GOT3 (cell line): ENCODE measurements around the gene CGB2.
"Not testable (repeated sequence)": the region's sequence is repeated elsewhere in the genome, so short reads cannot be mapped to it uniquely, and the experiment has no call there.

Source experiments
- DNase-seq: peaks from one replicate; lab custom pipeline; 2025; ENCODE audit warnings: mixed read lengths; lab: John Stamatoyannopoulos, UW

Gene CGB2

DNA sequence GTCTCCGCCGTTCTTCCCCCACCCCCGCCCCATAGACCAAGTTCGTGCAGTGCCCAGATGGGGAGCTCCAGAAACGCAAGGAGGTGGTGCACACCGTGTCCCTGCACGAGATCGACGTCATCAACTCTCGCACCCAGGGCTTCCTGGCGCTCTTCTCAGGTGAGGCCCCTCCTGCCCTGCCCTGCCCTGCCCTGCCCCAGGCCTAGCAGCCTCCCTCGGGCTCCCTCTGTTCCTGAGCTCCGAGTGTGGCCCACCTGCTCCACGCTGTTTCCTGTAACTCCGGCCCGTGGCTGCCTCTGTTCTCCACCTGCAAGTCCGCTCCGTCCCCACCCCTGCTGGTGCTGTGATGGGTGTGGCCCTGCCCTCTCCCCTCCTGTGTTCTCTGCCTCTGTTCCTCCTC is 21.2 kb upstream of the CGB2 start:
- DNase-seq: no peak

DNA sequence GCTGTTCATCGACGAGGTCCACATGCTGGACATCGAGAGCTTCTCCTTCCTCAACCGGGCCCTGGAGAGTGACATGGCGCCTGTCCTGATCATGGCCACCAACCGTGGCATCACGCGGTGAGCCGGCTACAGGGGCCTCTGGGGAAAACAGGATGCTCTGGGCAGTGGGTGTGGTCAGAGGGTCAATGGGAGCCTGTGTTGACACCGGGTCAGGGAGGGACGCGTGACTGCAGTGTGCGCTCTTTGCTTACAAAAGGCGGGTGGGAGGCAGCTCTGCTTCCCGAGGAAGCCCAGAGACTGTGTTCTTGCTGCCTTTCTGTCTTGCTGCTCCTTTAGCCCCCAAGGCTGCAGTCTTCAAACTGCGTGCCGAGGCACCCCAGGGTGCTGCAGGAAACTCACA is 20.5 kb upstream of the CGB2 start:
- no peak for DNase-seq

DNA sequence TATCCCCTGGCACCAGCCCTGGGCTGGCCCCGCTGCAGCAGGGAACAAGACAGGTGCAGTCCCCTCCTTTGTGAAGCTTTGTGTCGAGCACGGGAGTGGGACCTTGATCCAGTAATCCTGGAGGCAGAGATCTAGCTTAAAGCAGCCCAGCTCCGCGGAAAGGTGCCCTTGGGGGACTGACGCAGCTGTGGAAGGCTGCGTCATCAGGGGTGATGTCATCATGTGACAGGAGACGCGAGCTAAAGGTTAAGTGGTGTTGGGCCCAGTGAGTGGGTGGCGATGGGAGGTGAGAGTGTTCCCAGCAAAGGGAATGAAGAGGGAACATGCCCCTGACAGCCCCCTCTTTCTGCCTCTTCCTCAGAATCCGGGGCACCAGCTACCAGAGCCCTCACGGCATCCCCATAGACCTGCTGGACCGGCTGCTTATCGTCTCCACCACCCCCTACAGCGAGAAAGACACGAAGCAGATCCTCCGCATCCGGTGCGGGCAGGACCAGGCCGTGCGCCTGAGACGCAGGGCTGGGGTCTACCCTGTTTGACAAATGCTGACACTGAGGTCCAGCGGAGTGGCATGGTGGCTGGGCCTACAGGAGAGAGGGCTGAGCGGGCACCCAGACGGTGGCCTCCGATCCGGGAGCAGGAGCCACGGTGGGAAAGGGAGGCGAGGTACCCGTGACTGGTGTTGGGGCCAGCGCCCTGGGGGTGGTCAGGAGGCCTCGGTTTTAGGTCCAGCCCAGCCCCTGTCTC is 17.4 kb upstream of the CGB2 start:
- DNase-seq: no peak

DNA sequence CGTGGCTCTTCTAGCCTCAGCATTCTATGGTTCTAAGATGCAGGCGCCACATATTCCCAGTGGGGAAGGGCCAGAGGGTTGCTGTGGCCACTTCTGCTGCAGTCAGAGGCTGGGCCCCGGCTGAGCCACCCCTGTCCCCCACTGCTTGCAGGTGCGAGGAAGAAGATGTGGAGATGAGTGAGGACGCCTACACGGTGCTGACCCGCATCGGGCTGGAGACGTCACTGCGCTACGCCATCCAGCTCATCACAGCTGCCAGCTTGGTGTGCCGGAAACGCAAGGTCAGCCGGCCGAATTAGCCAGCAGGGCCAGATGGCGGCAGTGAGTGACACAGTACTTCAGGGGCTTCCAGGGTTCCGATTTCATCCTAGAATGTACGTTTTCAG is 16.8 kb upstream of the CGB2 start:
- DNase-seq: no peak

DNA sequence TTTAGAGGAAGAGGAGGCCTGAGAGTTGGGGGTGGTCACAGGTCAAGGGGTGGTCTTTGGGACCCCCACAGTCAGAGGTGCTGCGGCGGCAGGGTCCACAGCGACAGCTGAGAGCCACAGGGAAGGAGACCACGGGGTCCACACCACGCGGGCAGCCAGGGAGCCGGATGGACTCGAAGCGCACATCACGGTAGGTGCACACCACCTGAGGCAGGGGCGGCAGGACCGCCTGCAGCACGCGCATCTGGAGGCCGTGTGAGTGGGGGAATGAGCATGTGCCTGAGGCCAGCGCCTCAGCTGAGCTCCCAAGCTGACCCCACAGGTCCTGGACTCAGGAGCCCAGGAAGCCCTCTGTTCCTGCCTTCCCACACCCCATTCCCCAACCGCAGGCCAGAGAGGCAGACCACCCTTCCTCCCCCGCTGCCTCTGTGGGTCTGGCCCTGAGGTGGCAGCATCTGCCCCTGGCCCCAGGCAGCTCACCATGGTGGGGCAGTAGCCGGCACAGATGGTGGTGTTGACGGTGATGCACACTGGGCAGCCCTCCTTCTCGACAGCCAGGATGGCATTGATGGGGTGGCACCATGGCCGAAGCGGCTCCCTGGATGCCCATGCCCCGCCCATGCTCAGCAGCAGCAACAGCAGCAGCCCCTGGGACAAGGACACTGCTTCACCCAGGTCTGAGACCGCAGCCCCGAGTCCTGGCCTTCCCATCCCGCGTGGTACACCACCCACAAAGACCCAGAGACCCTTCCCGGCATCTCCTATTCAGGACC is 15.4 kb upstream of the CGB2 start:
- no peak for DNase-seq

DNA sequence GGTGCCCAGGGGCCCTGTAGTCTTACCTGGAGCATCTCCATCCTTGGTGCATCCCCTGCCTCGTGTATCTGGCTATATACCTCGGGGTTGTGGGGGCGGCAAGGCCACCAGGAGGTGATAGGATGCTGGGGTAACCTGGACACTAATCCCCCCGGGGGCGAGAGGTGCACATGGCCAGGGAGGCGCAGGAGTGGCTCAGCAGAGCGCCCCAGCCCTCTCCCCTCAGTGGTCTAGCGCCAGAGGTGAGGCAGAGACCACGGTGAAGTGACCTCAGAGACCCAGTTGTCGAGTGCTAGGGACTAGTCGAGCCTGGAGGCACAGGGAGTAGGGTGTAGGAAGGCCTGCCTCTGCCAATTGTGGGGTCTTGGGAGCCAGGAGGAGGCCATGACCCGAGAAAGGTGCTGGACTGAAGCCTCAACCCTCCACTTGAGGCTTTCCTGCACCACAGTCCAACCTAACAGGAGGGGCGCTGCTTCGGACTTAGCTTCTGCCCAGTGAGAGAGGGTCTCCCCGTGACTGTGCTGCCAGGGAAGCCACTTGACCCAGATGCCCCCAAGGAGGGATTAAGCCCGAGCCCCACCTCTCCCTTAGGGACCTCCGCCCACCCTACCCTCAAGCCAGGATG is 14.5 kb upstream of the CGB2 start, which contains the start of gene LHB:
Gene LHB, minus strand, starts transcription at position 51 of the 625 bp plus-strand sequence. Its CDS starts 10 bp downstream, at position 41.
- no peak for DNase-seq

DNA sequence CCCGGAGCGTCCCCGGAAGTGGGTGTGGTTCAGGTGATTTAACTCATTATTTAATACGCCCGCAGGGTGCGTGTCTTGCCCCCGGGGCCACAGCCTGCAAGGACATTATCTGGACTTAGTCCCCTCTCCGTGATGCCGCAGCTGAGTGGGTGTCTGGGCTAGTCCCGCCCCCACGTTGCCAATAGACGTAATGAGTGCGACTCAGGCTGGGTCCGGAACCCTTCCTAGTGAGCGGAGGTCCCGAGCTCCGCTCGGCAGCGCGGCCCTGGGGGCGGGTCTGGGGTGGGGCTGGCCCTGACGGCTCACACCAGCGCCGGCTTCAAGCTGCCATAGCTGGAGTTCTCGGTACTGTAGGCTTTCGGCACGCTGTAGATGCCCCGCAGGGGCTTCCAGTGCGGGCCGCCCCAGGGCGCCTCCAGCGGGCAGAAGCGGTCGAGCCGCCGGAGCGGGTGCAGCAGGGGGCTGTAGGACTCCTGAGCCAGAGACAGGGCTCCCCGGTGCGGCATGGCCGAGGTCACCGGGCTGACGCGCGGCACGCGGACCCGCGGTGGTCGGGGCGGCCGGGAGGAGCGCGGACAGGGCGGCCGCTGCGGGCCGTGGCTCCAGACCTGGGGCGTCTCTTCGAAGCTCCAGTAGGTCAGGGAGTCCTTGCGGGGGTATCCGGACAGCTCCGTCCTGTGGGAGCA is 13.9 kb upstream of the CGB2 start:
- no peak for DNase-seq

DNA sequence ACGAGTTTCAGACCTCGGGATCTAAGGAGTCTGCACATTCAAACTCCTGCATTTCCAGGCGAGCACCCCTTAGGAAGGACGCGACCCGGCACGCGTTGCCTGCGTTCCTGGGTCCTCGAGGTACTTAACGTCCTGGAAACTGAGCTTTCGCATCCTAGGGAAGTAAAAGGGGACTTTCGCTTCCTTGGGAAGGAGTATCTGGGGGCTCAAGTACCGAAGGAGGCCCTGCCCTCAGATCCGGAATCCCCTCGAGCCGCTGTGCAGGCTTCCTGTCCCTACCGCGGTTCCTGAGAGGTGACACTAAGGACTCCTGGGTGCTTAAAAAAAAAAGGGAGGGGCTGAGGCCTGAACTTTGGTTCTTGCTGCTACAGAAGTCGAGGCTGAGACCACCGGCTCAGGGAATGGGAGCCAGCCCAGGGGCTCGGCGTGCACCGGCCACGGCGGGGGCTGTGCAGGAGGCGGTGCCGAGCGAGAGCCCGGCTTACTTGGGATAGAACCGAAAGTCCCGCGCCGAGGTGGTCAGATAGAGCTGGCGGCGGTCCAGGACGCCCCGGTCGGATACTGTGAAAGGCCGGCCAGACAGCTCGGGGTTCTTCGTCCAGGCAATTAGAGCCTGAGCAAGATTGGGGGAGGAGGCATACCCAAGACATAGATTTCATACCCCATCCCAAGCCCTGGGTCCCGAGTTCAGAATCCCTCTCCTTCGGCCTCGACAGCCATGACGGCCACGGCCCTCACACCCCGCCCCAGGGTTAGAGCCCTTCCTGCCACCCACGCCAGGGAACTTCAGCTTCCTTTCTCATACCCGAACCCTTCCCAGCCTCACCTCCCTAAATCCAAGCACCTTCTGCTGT is 13.1 kb upstream of the CGB2 start:
- DNase-seq: not testable (repeated sequence)

DNA sequence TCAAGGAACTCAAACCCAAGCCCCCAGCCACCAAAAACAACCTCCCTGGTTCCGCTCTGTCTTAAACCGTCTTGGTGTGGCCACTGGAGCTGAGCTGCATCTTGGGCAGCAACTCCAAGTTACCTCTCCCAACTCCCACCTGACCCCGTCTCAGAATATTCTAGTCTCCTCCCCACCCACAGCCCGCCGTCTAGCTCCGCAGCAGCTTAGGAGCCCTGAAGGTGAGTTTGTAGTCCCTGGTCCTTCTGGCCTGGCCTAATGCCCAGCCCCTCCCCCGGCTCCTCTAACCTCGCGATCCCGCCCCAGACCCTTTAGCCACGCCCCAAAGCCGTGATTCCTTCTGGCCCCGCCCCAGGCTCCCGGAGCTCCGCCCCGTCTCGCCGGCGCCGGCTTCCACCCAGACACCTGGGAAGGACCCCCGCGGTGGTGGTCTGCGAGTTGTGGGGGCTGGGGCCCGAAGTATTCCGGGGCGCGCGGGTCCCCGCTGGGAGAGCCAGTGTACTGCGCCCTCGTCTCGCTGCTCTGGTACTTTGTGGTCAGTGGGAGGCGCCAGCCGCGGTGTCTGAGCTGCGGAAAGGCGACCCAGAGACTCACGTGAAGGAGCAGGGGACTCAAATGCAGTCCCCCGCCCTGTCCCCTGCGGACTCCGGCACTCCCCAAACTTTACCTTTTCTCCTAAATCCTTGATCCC is 12.3 kb upstream of the CGB2 start:
- DNase-seq: no peak

DNA sequence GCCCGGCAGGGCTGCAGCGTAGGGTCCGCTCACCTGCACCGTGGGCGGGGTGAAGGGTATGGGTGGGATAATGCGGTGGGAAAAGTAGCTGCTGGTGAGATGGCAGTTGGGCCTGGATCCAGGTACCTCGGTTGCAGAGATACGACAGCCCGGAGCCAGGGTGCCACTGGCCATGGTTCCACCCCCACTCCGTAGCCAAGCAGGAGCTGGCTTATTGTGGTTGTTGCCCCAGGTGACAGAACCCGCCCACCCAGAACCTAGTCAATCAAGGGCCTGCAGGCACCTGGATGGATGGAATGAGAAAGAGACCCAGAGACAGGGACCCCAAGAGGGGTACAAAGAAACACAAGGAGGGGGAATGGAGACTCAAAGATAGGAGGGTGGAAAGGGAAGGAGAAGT is 11.3 kb upstream of the CGB2 start:
- DNase-seq: no peak

DNA sequence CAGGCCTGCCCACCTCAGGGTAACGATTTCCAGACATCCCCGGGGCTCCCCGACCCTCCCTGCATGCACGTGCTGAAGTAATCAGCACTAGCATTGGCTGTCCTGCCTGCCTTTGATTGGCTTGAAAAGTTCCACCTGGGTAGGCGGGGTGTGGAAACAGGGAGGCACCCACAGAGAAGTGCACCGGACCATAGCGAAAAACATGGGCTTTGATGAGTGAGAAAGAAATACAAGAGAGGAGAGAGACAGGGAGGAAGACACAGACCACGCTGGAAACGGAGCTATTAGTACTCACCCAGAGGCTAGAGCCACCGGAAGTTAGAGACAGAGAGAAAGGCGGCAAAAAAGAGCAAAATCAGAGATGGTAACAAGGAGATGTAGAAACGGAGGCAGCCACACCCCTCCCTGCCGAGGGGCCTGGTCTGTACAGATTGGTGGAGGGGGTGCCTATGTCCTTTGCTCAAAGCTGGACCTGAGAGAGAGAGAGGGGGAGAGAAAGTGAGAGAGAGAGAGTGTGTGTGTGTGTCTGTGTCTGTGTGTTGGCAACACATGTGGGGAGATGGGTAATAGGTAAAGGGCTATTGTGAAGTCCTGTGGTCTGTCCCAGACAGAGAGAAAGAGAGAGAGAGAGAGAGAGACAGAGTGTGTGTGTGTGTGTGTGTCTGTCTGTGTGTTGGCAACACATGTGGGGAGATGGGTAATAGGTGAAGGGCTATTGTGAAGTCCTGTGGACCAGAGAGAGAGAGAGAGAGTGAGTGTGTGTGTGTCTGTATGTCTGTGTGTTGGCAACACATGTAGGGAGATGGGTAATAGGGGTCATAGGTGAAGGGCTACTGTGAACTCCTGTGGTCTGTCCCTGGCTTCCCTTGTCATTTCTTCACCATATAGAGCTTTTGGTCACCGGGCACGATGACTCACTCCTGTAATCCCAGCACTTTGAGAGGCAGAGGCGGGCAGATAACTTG is 10.5 kb upstream of the CGB2 start:
- DNase-seq: no peak

DNA sequence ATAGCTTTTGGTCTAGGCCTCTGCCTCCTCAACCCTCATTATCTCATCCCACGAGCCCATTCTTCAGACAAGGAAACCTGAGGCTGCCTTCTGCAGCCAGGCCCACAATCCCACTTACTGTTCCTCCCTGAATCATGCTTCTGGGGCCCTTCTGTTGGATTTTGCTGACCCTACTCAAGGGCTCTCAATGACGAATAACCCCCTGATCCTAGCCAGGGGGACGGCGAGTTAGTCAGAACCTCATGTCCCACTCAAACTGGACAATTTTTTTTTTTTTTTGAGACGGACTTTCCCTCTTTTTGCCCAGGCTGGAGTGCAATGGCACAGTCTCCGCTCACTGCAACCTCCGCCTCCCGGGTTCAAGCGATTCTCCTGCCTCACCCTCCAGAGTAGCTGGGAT is 9.6 kb upstream of the CGB2 start:
- DNase-seq: no peak

DNA sequence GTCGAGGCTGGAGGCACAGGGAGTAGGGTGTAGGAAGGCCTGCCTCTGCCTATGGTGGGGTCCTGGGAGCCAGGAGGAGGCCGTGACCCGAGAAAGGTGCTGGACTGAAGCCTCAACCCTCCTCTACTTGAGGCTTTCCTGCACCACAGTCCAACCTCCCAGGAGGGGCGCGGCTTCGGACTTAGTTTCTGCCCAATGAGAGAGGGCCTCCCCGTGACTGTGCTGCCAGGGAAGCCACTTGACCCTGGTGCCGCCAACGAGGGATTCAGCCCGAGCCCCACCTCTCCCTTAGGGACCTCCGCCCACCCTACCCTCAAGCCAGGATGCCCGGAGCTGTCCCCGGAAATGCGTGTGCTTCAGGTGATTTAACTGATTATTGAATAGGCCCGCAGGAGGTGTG is 7.5 kb upstream of the CGB2 start, which contains the start of gene CGB3:
Gene CGB3, minus strand, starts transcription at position 101 of the 400 bp plus-strand sequence. CDS start 362 bp downstream, outside the sequence.
- not testable (repeated sequence) for DNase-seq

DNA sequence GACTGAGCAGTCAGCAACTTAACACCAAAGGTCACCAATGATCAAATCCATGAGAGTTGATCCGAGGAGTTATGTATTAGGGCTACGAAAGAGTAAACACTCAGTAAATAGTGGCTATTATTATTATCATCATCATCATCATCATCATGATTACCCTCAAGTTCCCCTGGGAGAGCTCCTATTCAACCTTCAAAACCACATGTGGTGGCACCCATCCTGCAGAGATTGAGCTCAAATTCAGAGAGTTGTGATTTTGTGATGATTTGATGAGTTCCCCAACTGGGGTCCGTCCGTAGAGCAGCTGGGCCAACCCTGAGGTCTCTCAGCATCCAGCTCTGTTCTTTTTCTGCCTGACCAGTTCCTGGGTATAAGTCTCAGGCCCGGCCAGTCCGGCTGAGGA is 6.6 kb upstream of the CGB2 start:
- DNase-seq: not testable (repeated sequence)

DNA sequence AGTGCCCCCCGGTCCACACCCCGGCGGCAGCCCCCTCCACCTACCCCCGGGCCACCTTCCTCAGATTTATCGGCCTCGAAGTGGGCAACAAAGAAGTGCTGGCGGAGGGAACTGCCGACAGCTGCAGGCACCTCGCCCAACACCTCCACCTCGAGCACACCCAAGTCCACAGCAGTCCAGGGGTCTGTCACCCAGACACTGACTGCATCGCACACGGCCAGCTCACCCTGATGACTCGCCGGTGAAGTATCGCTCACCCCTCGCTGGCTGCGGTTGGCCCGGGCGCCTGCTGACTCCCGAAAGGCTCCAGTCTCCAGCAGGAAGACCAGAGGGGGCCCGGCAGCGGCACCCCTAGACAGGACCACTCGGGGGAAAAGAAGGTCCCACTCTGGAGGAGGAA is 6.1 kb upstream of the CGB2 start:
- DNase-seq: not testable (repeated sequence)

DNA sequence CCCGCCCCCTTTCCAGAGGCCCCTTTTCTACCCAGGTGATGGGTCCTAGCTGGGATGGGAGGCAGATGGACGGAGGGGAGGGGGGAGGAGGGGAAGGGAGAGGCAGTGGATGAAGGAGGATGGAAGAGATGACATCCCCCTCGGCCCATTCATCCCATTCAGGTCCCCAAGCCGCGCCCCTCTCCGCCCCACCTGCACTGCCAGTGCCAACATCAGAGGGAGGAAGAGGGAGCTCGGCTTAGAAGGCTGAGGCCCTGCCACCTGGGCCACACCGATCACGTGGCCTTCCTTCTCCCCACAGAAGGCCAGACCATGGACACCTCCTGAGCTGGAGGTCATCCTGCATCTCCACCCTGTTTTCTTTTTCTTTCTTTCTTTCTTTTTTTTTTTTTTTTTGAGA is 3.0 kb upstream of the CGB2 start:
- DNase-seq: not testable (repeated sequence)

DNA sequence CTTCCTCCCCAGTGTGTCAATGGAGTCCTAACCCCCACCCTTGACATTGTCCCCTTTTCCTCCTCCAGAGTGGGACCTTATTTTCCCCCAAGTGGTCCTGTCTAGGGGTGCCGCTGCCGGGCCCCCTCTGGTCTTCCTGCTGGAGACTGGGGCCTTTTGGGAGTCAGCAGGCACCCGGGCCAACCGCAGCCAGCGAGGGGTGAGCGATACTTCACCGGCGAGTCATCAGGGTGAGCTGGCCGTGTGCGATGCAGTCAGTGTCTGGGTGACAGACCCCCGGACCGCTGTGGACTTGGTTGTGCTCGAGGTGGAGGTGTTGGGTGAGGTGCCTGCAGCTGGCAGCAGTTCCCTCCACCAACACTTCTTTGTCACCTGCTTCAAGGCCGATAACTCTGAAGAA is 1.9 kb upstream of the CGB2 start:
- not testable (repeated sequence) for DNase-seq

DNA sequence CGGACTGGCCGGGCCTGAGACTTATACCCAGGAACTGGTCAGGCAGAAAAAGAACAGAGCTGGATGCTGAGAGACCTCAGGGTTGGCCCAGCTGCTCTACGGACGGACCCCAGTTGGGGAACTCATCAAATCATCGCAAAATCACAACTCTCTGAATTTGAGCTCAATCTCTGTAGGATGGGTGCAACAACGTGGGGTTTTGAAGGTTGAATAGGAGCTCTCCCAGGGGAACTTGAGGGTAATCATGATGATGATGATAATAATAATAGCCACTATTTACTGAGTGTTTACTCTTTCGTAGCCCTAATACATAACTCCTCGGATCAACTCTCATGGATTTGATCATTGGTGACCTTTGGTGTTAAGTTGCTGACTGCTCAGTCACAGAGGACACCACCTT is 1.4 kb upstream of the CGB2 start:
- not testable (repeated sequence) for DNase-seq

DNA sequence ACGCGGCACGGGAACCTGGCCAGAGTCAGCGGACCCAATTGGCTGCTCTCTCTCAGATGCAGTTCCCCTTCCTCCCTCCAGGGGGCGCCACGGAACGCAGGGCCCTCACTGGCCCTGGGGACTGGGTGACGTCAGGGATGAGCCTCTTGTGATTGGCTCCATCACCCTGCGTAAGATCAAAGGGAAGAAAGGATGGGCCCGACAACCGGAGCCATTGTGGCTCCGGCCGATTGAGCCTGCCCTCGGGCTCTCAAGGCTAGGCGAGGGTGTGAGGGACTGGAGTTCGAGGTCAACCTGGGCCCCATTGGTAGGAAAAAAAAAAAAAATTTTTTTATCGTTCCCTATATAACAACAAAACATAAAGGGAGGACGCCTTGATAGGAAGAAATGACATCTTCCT is 5.1 kb downstream of the CGB2 start, which contains the start of gene CGB1:
Gene CGB1, minus strand, starts transcription at position 81 of the 400 bp plus-strand sequence. CDS start 184 bp downstream, outside the sequence.
- DNase-seq: not testable (repeated sequence)
